ENCODE results near the gene NT5DC4.

Gene NT5DC4

DNA sequence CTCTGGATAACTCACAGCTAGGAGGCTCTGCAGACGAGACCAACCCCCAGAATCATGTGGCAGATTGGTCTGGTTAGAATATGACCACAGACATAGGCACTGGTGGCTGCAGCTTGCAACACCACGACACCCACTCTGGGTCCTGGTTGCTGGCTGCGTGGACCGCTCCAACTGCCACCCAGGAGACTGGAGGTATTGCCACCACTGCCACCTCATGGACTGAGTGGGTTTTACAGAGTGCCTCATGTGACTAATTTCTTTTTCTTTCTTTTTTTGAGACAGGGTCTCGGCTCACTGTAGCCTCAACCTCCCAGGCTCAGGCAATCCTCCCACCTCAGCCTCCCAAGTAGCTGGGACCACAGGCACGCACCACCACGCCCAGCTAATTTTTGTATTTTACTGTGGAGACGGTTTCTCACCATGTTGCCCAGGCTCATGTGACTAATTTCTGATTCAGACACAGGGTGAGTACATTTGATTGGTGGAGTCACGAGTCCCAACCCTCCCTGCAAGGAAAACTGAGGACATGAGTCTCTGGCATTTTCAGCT, 29.9 kb upstream of the NT5DC4 start:
- no peak overlapping the region for H3K27ac ChIP-seq
- peak overlapping the region; percentile 50 for H2AFZ ChIP-seq
- H3K4me1 ChIP-seq: no peaks in the 10 kb centered on the region
- H3K9ac ChIP-seq: no peak overlapping the region
- H3K36me3 ChIP-seq (ENCODE audit: control insufficient read depth, insufficient read depth, low read length): no peaks in the 10 kb centered on the region
- TF ChIP-seq, protein P1, sequence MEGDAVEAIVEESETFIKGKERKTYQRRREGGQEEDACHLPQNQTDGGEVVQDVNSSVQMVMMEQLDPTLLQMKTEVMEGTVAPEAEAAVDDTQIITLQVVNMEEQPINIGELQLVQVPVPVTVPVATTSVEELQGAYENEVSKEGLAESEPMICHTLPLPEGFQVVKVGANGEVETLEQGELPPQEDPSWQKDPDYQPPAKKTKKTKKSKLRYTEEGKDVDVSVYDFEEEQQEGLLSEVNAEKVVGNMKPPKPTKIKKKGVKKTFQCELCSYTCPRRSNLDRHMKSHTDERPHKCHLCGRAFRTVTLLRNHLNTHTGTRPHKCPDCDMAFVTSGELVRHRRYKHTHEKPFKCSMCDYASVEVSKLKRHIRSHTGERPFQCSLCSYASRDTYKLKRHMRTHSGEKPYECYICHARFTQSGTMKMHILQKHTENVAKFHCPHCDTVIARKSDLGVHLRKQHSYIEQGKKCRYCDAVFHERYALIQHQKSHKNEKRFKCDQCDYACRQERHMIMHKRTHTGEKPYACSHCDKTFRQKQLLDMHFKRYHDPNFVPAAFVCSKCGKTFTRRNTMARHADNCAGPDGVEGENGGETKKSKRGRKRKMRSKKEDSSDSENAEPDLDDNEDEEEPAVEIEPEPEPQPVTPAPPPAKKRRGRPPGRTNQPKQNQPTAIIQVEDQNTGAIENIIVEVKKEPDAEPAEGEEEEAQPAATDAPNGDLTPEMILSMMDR (IDR thresholded peaks at IDR 0.05): peak; percentile 69
- no peaks in the 10 kb centered on the region for H3K9me3 ChIP-seq (ENCODE audit: control insufficient read depth, low read length)
- no peaks in the 10 kb centered on the region for H3K27me3 ChIP-seq (ENCODE audit: control insufficient read depth, insufficient read depth, low read length)
- H3K4me3 ChIP-seq (ENCODE audit: low read depth, low read length): no peak overlapping the region
- H3K4me2 ChIP-seq (ENCODE audit: low read length): no peak overlapping the region
- H3K79me2 ChIP-seq: no peaks in the 10 kb centered on the region

DNA sequence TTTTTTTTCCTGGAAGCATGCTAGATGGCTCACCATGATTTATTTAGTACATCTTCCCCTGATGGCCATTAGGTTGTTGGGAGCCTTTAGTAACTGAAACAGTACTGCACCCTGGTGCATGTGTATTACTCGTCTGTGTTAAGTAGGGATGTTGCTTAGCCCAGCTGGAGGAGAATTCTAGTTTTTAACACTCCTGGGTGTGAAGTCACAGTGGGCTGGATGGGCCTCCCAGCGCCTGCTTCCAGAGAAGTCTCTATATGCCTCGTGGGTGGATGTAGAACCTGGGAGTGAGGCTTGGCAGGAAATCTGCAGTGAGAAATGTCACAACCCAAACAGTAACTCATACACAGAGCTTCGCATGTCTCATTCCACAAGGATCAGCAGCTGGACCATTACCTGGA, 28.9 kb upstream of the NT5DC4 start:
- Histone ChIP-seq H3K4me3 (ENCODE audit: low read depth, low read length) (no peak overlapping the region), H3K4me1 (no peaks in the 10 kb centered on the region), H3K9ac (no peak overlapping the region), H3K4me2 (ENCODE audit: low read length) (no peak overlapping the region), H3K79me2 (no peaks in the 10 kb centered on the region), H3K27me3 (ENCODE audit: control insufficient read depth, insufficient read depth, low read length) (no peaks in the 10 kb centered on the region), H2AFZ (no peak overlapping the region), H3K36me3 (ENCODE audit: control insufficient read depth, insufficient read depth, low read length) (no peaks in the 10 kb centered on the region), H3K27ac (no peak overlapping the region), H3K9me3 (ENCODE audit: control insufficient read depth, low read length) (no peaks in the 10 kb centered on the region)
- TF ChIP-seq, protein P1 (IDR thresholded peaks at IDR 0.05): no peak

DNA sequence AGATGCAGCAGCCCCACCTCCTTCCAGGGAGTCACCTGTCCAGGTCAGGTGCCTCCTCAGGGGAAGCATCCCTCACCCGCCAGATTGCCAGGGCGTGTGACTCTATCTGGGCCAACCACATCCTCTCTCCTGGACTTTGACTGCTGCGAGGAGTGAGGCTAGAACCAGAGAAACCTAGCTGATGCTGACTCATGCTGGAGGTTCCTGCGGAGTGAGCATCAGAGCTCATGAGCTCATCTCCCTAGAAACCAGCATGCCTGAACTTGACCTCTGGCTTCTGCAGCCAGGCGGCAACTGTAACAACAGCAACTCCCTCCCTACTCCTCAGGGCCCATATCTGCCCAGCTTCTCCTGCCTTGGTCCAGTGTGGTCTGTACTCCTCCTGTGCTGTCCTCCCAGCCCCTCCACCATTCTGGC, 28.3 kb upstream of the NT5DC4 start:
- Histone ChIP-seq H3K9ac (no peak overlapping the region), H3K36me3 (ENCODE audit: control insufficient read depth, insufficient read depth, low read length) (no peaks in the 10 kb centered on the region), H3K9me3 (ENCODE audit: control insufficient read depth, low read length) (no peaks in the 10 kb centered on the region), H3K4me1 (no peaks in the 10 kb centered on the region), H3K79me2 (no peaks in the 10 kb centered on the region), H3K4me3 (ENCODE audit: low read depth, low read length) (no peak overlapping the region), H2AFZ (no peak overlapping the region), H3K4me2 (ENCODE audit: low read length) (no peak overlapping the region), H3K27ac (no peak overlapping the region), H3K27me3 (ENCODE audit: control insufficient read depth, insufficient read depth, low read length) (no peaks in the 10 kb centered on the region)
- TF ChIP-seq, protein P1 (IDR thresholded peaks at IDR 0.05): no peak

DNA sequence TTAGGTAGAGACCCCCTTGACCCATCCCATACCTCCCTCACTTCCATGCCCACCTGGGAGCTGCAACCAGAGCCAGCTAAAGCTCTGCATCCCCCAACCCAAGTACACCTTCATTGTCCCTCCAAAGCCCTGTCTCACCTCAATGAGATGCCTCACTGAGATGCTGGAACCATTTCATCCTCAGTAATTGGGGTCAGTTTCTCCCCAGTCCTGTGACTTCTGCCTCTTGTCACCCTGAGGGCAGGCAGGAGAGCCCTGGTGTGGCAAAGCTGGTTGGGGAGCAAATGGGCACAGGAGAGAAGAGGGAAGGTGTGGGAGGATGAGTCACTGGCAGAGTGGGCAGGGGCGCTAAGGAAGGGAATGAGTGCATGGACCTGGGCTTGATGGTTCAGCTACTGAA, 27.9 kb upstream of the NT5DC4 start:
- Histone ChIP-seq H3K79me2 (no peaks in the 10 kb centered on the region), H3K27ac (no peak overlapping the region), H3K4me1 (no peaks in the 10 kb centered on the region), H3K9ac (no peak overlapping the region), H3K9me3 (ENCODE audit: control insufficient read depth, low read length) (no peaks in the 10 kb centered on the region), H3K4me2 (ENCODE audit: low read length) (no peak overlapping the region), H3K27me3 (ENCODE audit: control insufficient read depth, insufficient read depth, low read length) (no peaks in the 10 kb centered on the region), H3K4me3 (ENCODE audit: low read depth, low read length) (no peak overlapping the region), H3K36me3 (ENCODE audit: control insufficient read depth, insufficient read depth, low read length) (no peaks in the 10 kb centered on the region), H2AFZ (no peak overlapping the region)
- TF ChIP-seq, protein P1 (IDR thresholded peaks at IDR 0.05): no peak

DNA sequence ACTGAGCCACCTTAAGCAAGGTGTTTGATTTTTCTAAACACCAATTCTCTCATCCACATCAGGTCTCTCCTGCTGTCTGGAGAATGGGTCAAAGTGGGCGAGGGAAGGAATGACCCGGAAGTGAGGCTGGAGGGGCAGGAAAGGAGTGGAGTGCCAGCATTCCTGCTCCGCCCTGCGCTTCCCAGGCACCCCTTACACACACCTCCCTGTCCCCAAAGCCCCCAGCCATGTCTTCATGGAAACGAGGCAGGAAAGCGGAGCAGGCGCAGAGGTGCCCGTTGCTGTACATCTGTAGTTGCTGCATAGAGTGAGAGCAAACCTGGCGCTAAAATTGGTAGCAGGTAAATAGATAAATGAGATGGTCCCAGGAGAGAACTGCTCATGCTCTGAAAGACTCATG, 27.2 kb upstream of the NT5DC4 start:
- TF ChIP-seq, protein P1 (IDR thresholded peaks at IDR 0.05): no peak
- Histone ChIP-seq H3K4me3 (ENCODE audit: low read depth, low read length) (no peak overlapping the region), H3K9ac (no peak overlapping the region), H3K27me3 (ENCODE audit: control insufficient read depth, insufficient read depth, low read length) (no peaks in the 10 kb centered on the region), H3K4me2 (ENCODE audit: low read length) (no peak overlapping the region), H3K9me3 (ENCODE audit: control insufficient read depth, low read length) (no peaks in the 10 kb centered on the region), H3K79me2 (no peaks in the 10 kb centered on the region), H3K27ac (no peak overlapping the region), H2AFZ (no peak overlapping the region), H3K36me3 (ENCODE audit: control insufficient read depth, insufficient read depth, low read length) (no peaks in the 10 kb centered on the region), H3K4me1 (no peaks in the 10 kb centered on the region)

All from parathyroid adenoma (tissue), 2 donors.